ENCODE results near the gene FBXO42. TPM values are rescaled to one million over a fixed set of nuclear protein-coding genes. Genes with fewer than 3 reads are reported as not detected.

FBXO42 gene
- polyA plus RNA-seq, 2 of the 4 experiments (the other 2 are of a cell fraction) = 4.7 to 12.4 TPM

GRCh38 chr1:16204216-16204615, 148.1 kb downstream of the FBXO42 start:
- ATAC-seq (no peak), FAIRE-seq (no peak), DNase-seq (ENCODE audit: low read depth in 1 of 2, low spot score in 1 of 2) (no peak)
- peaks cover 26% of the 10 kb centered on the region for H3K4me1 ChIP-seq
- no peak overlapping the region for H3K27ac ChIP-seq
- 92% methylated on average over 2 of the region's 2 CpGs for WGBS (ENCODE audit: missing lambda C conversion rate)
- ChIA-PET CTCF (interaction anchor here (0.8 to 3.9 kb wide), 10 partner anchors 12 to 158 kb away, joined by 3 to 31 read pairs (median 5); partner anchors contain the start of gene FAM131C), POLR2A (no interaction called here)
- TF ChIP-seq POLR2A (IDR thresholded peaks at IDR 0.05; ENCODE audit: low read length) (no peak), ESRRA (IDR thresholded peaks at IDR 0.05; ENCODE audit: borderline replicate concordance, low read length) (no peak), USF2 (IDR thresholded peaks at IDR 0.05) (no peak), NPAS2 (CRISPR knock-in tag; IDR thresholded peaks at IDR 0.05; ENCODE audit: borderline replicate concordance) (no peak), CBX8 (IDR thresholded peaks at IDR 0.05) (no peak), CHD4 (IDR thresholded peaks at IDR 0.05; ENCODE audit: borderline replicate concordance) (no peak), FOXS1 (CRISPR knock-in tag; IDR thresholded peaks at IDR 0.05) (no peak), GATA3 (IDR thresholded peaks at IDR 0.05; ENCODE audit: borderline replicate concordance) (no peak), RAD21 (conservative IDR thresholded peaks at IDR 0.05 in 1 of 2, IDR thresholded peaks at IDR 0.05 in 1 of 2) (no peak), ZNF302 (CRISPR knock-in tag; IDR thresholded peaks at IDR 0.05) (no peak), KDM1A (IDR thresholded peaks at IDR 0.05; ENCODE audit: low read depth) (no peak), CHD2 (IDR thresholded peaks at IDR 0.05; ENCODE audit: low read length, partially characterized antibody) (no peak), HOXB5 (CRISPR knock-in tag; IDR thresholded peaks at IDR 0.05) (no peak)
- H3K4me3 ChIP-seq = no peak overlapping the region
- H3K9me3 ChIP-seq = no peaks in the 10 kb centered on the region
- H3K4me2 ChIP-seq = no peak overlapping the region

- POLR2A ChIA-PET = no interaction called here
- CTCF ChIA-PET = interaction anchor here (0.8 to 3.9 kb wide), 9 partner anchors 11 to 130 kb away, joined by 3 to 31 read pairs (median 5); partner anchors contain the start of gene FAM131C
- TF ChIP-seq SREBF2 (IDR thresholded peaks at IDR 0.05) (no peak), HES2 (IDR thresholded peaks at IDR 0.05) (no peak), JUNB (IDR thresholded peaks at IDR 0.05) (no peak), NFE2L2 (conservative IDR thresholded peaks at IDR 0.05; ENCODE audit: low read length) (no peak), EP300 (IDR thresholded peaks at IDR 0.05) (no peak), ZSCAN20 (CRISPR knock-in tag; IDR thresholded peaks at IDR 0.05) (no peak), RAD21 (conservative IDR thresholded peaks at IDR 0.05 in 1 of 2, IDR thresholded peaks at IDR 0.05 in 1 of 2) (no peak), SMC3 (IDR thresholded peaks at IDR 0.05) (no peak), E2F6 (IDR thresholded peaks at IDR 0.05; ENCODE audit: borderline replicate concordance, low read depth) (no peak), TFCP2L1 (CRISPR knock-in tag; IDR thresholded peaks at IDR 0.05) (no peak), KDM1A (IDR thresholded peaks at IDR 0.05; ENCODE audit: low read depth) (no peak), HOXB13 (CRISPR knock-in tag; IDR thresholded peaks at IDR 0.05; ENCODE audit: low read depth) (no peak), ZFP36 (IDR thresholded peaks at IDR 0.05; ENCODE audit: borderline replicate concordance, partially characterized antibody) (no peak), CEBPB (IDR thresholded peaks at IDR 0.05) (no peak), RNF2 (IDR thresholded peaks at IDR 0.05; ENCODE audit: borderline replicate concordance, low read depth) (no peak)
- WGBS (ENCODE audit: missing lambda C conversion rate) = 62% methylated on average over 3 of the region's 3 CpGs
- ATAC-seq = no peak
- Histone ChIP-seq H3K4me1 (peaks cover 23% of the 10 kb centered on the region), H3K4me3 (no peak overlapping the region), H3K27ac (no peak overlapping the region), H3K4me2 (no peak overlapping the region), H3K9me3 (no peaks in the 10 kb centered on the region)
- no peak for DNase-seq (ENCODE audit: low read depth in 1 of 2, low spot score in 1 of 2)
- FAIRE-seq = no peak
Measured at GRCh38 chr1:16203550-16203949, 148.7 kb downstream of the FBXO42 start.
